Astrocyte of the cerebellum (primary cell): ENCODE measurements around the gene ITGB3BP.

Source experiments
- DNase-seq: peaks from one replicate; pipeline ENCODE4 v3.0.0-alpha.2; 2011; ENCODE audit warnings: low read depth
- H3K4me3 ChIP-seq: 2 replicates; pipeline ENCODE4 v1.5.1; 2011; ENCODE audit warnings: mild to moderate bottlenecking, low read depth, low read length, moderate library complexity
- CTCF ChIP-seq: IDR thresholded peaks from 2 replicates; pipeline ENCODE4 v1.5.1; 2012; ENCODE audit warnings: low read length, low read depth, moderate library complexity, mild to moderate bottlenecking; ENCODE audit errors: missing control alignments
- in situ Hi-C: cut with HindIII; loops from 2 replicates; pipeline ENCODE4 v1.10.0; 2017; ENCODE audit warnings: low sequenced_read_pairs

Gene ITGB3BP

GRCh38 chr1:63414691-63415365, 108.2 kb downstream of the ITGB3BP start:
- in situ Hi-C loops = no loop called here

GRCh38 chr1:63413394-63413793, 109.6 kb downstream of the ITGB3BP start:
- no peak overlapping the region for H3K4me3 ChIP-seq
- no peak for TF ChIP-seq CTCF
- in situ Hi-C loops = no loop called here
- no peak for DNase-seq

More at GRCh38 chr1:63414691-63415365, 108.2 kb downstream of the ITGB3BP start:
- no peak overlapping the region for H3K4me3 ChIP-seq
- DNase-seq = no peak
- no peak for TF ChIP-seq CTCF

- DNase-seq = no peak
Observed at GRCh38 chr1:63411066-63411465, 112.0 kb downstream of the ITGB3BP start.

GRCh38 chr1:63408331-63408730, 114.7 kb downstream of the ITGB3BP start:
- no peak overlapping the region for H3K4me3 ChIP-seq
- DNase-seq = no peak
- in situ Hi-C loops = no loop called here
- no peak for TF ChIP-seq CTCF

More at GRCh38 chr1:63411066-63411465, 112.0 kb downstream of the ITGB3BP start:
- H3K4me3 ChIP-seq = no peak overlapping the region
- no peak for TF ChIP-seq CTCF
- in situ Hi-C loops = no loop called here

GRCh38 chr1:63407002-63407401, 116.0 kb downstream of the ITGB3BP start:
- no peak for TF ChIP-seq CTCF
- in situ Hi-C loops = no loop called here
- DNase-seq = no peak
- no peak overlapping the region for H3K4me3 ChIP-seq

- DNase-seq = no peak
- in situ Hi-C loops = no loop called here
- H3K4me3 ChIP-seq = no peak overlapping the region
- no peak for TF ChIP-seq CTCF
Observed at GRCh38 chr1:63405987-63406386, 117.0 kb downstream of the ITGB3BP start.
